ENCODE data around the gene EIF5.

GRCh38 chr14:103348154-103348553 lies 14.1 kb downstream of the EIF5 start:
- TF ChIP-seq CTCF (IDR thresholded peaks at IDR 0.05) (no peak), POLR2A (IDR thresholded peaks at IDR 0.05) (no peak)

All from heart left ventricle (tissue), 13 donors.